CD4-positive, alpha-beta memory T cell (primary cell): ENCODE data around the gene SPAG16. TPM values are rescaled to one million over a fixed set of nuclear protein-coding genes. Genes with fewer than 3 reads are reported as not detected.

Experiments
- CTCF ChIA-PET: fragments of 350-600 bp; sonication (Branson Sonifier 250); formaldehyde crosslinking; loops from one replicate; lab custom pipeline; 2021; ENCODE audit warnings: inconsistent platforms; ENCODE audit not compliant: partially characterized antibody; lab: Charles Lee
- POLR2A ChIA-PET: fragments of 350-600 bp; sonication (Branson Sonifier 250); formaldehyde crosslinking; loops from one replicate; lab custom pipeline; 2021; ENCODE audit not compliant: partially characterized antibody; lab: Charles Lee
- DNase-seq, 5 donors: peaks; one replicate each; pipeline versions ENCODE4 v3.0.0 to v3.0.0-alpha.2; 2020 to 2022; ENCODE audit warnings: mixed read lengths in 1 of 5
- H3K27ac ChIP-seq: one replicate; pipeline ENCODE4 v1.7.0; 2013; ENCODE audit warnings: low read depth, low read length
- H3K27me3 ChIP-seq: 2 replicates; pipeline ENCODE4 v1.7.0; 2013; ENCODE audit warnings: mild to moderate bottlenecking, low read length, moderate library complexity; ENCODE audit not compliant: insufficient read depth
- H3K36me3 ChIP-seq: 2 replicates; pipeline ENCODE4 v1.7.0; 2013; ENCODE audit warnings: mild to moderate bottlenecking, low read length, moderate library complexity; ENCODE audit not compliant: insufficient read depth
- H3K4me1 ChIP-seq: 2 replicates; pipeline ENCODE4 v1.7.0; 2013; ENCODE audit warnings: mild to moderate bottlenecking, low read length, moderate library complexity; ENCODE audit not compliant: insufficient read depth
- H3K4me3 ChIP-seq, 2 donors: one replicate each; pipeline ENCODE4 v1.7.0; 2013; ENCODE audit warnings: low read length in 2 of 2, mild to moderate bottlenecking in 1 of 2
- H3K9me3 ChIP-seq, 2 donors: one replicate each; pipeline ENCODE4 v1.7.0; 2013; ENCODE audit warnings: low read length in 2 of 2, control low read depth in 1 of 2; ENCODE audit not compliant: control insufficient read depth in 1 of 2
- H3K27ac Mint-ChIP-seq, 7 donors: one replicate each; pipeline ENCODE4 v1.8.0; 2020 to 2021; ENCODE audit warnings: mixed read lengths in 7 of 7, mild to moderate bottlenecking in 6 of 7, inconsistent platforms in 3 of 7, moderate library complexity in 3 of 7
- H3K27me3 Mint-ChIP-seq, 2 donors: one replicate each; pipeline ENCODE4 v1.8.0; 2020 to 2021; ENCODE audit warnings: mixed read lengths in 2 of 2
- H3K36me3 Mint-ChIP-seq, 2 donors: one replicate each; pipeline ENCODE4 v1.8.0; 2020 to 2021; ENCODE audit warnings: mixed read lengths in 2 of 2, inconsistent platforms in 1 of 2, mild to moderate bottlenecking in 1 of 2
- H3K4me1 Mint-ChIP-seq, 4 donors: one replicate each; pipeline ENCODE4 v1.8.0; 2020 to 2021; ENCODE audit warnings: mixed read lengths in 4 of 4, mild to moderate bottlenecking in 1 of 4
- H3K4me3 Mint-ChIP-seq, 8 donors: one replicate each; pipeline ENCODE4 v1.8.0; 2020 to 2021; ENCODE audit warnings: mixed read lengths in 8 of 8, mild to moderate bottlenecking in 7 of 8, moderate library complexity in 6 of 8, inconsistent platforms in 3 of 8
- H3K9me3 Mint-ChIP-seq, 8 donors: one replicate each; pipeline ENCODE4 v1.8.0; 2020 to 2021; ENCODE audit warnings: mixed read lengths in 8 of 8, mild to moderate bottlenecking in 5 of 8, inconsistent platforms in 3 of 8, moderate library complexity in 1 of 8
- intact Hi-C: fragments of 100-400 bp; cut with micrococcal nuclease; formaldehyde crosslinking; loops from one replicate; pipeline ENCODE4 v1.15.1; 2023
- microRNA-seq: library from miRNA; unstranded; fragments of <30 nt; microRNA quantifications from one replicate; pipeline ENCODE4 v1.2.0, GENCODE V29; 2021; ENCODE audit warnings: borderline replicate concordance, borderline number of aligned reads, borderline microRNAs expressed, mixed read lengths
- polyA plus RNA-seq, 2 donors: library from polyadenylated mRNA; unstranded; fragments of 300-500 nt; fragmentation: Illumina TruSeq; gene quantifications; one replicate each; pipeline ENCODE4 v1.2.3, GENCODE V29; 2021
- total RNA-seq, 2 experiments: library from RNA; stranded (reverse); gene quantifications; one replicate each; pipeline ENCODE4 v1.2.3, GENCODE V29; 2021

SPAG16 gene
- total and polyA plus RNA-seq, 4 experiments from 2014 or later = 6.3 to 21.7 (median 11.2) TPM

DNA sequence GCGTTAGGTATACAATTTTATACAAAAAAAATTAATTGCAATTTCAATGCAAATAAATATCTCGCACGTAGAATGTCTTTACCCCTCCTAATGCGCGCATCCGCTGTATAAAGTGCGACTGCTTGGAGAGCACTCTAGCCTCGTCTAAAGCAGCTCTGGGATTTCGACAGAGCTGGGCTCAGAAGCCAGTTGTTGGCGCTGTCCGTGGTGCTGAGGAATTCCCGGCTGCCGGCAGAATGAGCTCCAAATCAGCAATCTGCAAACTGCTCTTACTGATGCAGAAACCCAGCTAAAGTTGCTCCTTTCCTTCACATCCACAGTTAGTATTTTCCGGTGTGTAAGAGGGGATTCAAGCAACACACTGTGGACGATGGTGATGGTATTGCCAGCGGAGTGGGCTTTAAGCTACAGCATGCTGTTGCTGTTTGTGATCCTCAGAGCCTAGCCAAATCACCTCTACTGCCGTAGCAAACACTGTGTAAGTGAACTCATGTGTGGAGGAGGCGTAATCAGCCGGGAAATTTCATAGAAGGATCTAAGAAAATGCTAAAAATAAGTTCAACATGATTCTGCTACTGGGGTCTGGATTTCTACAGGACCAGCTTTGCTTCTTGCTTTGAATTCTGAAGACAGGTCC, 1126.8 kb downstream of the SPAG16 start, which contains the start of gene VWC2L:
Gene VWC2L, plus strand, starts transcription at position 137 of the 637 bp plus-strand sequence. CDS start 3,140 bp downstream, outside the sequence.
- intact Hi-C loops = no loop called here
- H3K27ac Mint-ChIP-seq = no peak within 1 kb of the TSS
- peaks cover 0 to 3% (median under 1%) of the 10 kb centered on the region in 8 donors for H3K9me3 Mint-ChIP-seq
- H3K4me1 Mint-ChIP-seq = no peaks in the 10 kb centered on the region
- no peaks in the 10 kb centered on the region for H3K36me3 Mint-ChIP-seq
- CTCF ChIA-PET = no interaction called here
- no peak within 1 kb of the TSS for H3K27ac ChIP-seq
- H3K4me1 ChIP-seq = no peaks in the 10 kb centered on the region
- peak in 3 of 5 donors; percentile 5 to 35 (median 22) for DNase-seq
- POLR2A ChIA-PET = no interaction called here
- H3K27me3 ChIP-seq = no peaks in the 10 kb centered on the region
- H3K27me3 Mint-ChIP-seq = no peaks in the 10 kb centered on the region
- no peak within 1 kb of the TSS for H3K4me3 Mint-ChIP-seq
- no peaks in the 10 kb centered on the region for H3K9me3 ChIP-seq
- no peak within 1 kb of the TSS for H3K4me3 ChIP-seq
- H3K36me3 ChIP-seq = no peaks in the 10 kb centered on the region

DNA sequence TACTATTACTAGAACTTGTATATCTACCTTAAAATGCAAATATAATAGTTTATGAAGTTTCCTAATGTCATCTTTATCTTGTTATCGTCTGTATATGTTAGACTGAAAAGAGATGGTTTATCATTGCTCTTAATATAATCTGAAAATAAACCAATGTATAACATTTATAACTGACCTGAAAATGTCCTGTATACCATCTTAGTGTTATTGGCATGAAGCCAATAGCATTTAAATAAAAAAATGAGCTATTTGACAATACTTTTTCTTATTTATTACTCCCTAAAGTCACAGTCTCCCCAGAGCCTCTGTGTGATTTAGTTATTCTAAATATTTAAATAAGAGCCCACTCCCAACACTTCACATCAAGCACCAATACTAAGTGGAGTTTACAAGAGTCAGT, 1128.4 kb downstream of the SPAG16 start:
- intact Hi-C loops = no loop called here
- ChIA-PET CTCF (no interaction called here), POLR2A (no interaction called here)
- Mint-ChIP-seq H3K4me1 (no peaks in the 10 kb centered on the region), H3K4me3 (no peak overlapping the region), H3K9me3 (peaks cover 0 to 5% (median 2%) of the 10 kb centered on the region in 8 donors), H3K27ac (no peak overlapping the region), H3K36me3 (no peaks in the 10 kb centered on the region), H3K27me3 (no peaks in the 10 kb centered on the region)
- no peak overlapping the region for H3K4me3 ChIP-seq
- H3K27me3 ChIP-seq = no peaks in the 10 kb centered on the region
- H3K36me3 ChIP-seq = no peaks in the 10 kb centered on the region
- H3K9me3 ChIP-seq = no peaks in the 10 kb centered on the region
- no peak overlapping the region for H3K27ac ChIP-seq
- H3K4me1 ChIP-seq = no peaks in the 10 kb centered on the region
- no peak for DNase-seq

DNA sequence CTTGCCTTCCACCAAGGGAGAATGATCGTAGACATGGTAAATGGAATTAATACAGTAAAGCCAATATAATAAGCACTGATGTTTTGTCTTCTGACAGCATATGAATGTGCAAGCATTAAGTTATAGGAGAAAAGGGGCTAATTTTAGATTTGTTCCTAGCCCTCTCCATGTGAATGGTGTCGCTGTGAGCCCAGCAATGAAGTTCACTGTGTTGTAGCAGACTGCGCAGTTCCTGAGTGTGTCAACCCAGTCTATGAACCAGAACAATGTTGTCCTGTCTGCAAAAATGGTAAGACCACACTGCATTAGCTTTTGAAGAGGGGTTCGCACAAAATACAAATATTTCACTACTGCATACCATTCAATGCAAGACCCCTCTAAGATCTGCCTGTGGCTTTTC, 1152.2 kb downstream of the SPAG16 start:
- ChIA-PET CTCF (no interaction called here), POLR2A (no interaction called here)
- Histone ChIP-seq H3K27ac (no peak overlapping the region), H3K4me3 (no peak overlapping the region), H3K27me3 (no peaks in the 10 kb centered on the region), H3K4me1 (no peaks in the 10 kb centered on the region), H3K36me3 (no peaks in the 10 kb centered on the region), H3K9me3 (no peaks in the 10 kb centered on the region)
- Mint-ChIP-seq H3K4me1 (no peaks in the 10 kb centered on the region), H3K4me3 (no peak overlapping the region), H3K27me3 (no peaks in the 10 kb centered on the region), H3K9me3 (peaks cover 0 to 5% (median 0%) of the 10 kb centered on the region in 8 donors), H3K27ac (no peak overlapping the region), H3K36me3 (no peaks in the 10 kb centered on the region)
- no peak for DNase-seq
- intact Hi-C loops = no loop called here

DNA sequence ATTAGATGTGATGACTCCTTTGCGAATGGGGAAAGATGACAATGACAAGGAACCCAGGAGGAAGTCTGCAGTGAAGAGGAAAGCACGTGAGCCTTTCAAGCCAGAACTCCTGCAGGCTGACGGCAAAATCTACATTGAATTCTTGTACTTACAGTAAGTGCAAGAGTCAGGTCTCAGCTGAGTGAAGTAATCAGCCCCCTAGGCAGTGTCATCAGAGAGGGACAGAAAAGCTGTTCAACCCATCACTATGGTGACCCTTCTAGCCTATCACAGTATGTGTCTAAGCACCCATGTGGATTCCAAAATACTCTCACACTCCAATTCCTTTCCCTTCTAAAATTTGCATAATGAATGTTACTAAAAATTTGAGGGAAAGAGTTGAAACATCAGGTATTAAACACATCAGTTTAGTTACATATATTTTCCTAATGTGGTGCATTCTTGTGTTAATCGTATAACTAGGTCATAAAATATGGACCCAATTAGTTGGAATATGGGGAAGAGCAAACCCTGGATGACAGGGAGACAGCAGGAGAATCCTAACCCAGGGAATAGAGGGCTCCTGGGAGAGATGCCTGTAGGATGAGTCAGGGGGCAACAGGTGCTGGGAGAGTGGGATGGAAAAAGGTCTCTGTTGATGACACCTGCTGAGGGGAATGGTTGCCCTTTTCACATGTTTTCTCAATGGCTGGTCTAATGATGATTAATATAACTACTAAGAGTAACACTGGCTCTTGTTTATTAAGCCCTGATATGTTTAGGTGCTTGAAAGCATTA, 1166.0 kb downstream of the SPAG16 start:
- intact Hi-C loops = no loop called here
- ChIA-PET POLR2A (no interaction called here), CTCF (no interaction called here)
- no peaks in the 10 kb centered on the region for H3K4me1 Mint-ChIP-seq
- DNase-seq = no peak
- H3K36me3 ChIP-seq = no peaks in the 10 kb centered on the region
- no peak overlapping the region for H3K27ac ChIP-seq
- no peaks in the 10 kb centered on the region for H3K36me3 Mint-ChIP-seq
- H3K9me3 ChIP-seq = no peaks in the 10 kb centered on the region
- peaks cover 0 to 3% (median 0%) of the 10 kb centered on the region in 8 donors for H3K9me3 Mint-ChIP-seq
- H3K4me3 Mint-ChIP-seq = no peak overlapping the region
- H3K27me3 ChIP-seq = no peaks in the 10 kb centered on the region
- H3K4me1 ChIP-seq = no peaks in the 10 kb centered on the region
- H3K27ac Mint-ChIP-seq = no peak overlapping the region
- H3K27me3 Mint-ChIP-seq = no peaks in the 10 kb centered on the region
- no peak overlapping the region for H3K4me3 ChIP-seq

DNA sequence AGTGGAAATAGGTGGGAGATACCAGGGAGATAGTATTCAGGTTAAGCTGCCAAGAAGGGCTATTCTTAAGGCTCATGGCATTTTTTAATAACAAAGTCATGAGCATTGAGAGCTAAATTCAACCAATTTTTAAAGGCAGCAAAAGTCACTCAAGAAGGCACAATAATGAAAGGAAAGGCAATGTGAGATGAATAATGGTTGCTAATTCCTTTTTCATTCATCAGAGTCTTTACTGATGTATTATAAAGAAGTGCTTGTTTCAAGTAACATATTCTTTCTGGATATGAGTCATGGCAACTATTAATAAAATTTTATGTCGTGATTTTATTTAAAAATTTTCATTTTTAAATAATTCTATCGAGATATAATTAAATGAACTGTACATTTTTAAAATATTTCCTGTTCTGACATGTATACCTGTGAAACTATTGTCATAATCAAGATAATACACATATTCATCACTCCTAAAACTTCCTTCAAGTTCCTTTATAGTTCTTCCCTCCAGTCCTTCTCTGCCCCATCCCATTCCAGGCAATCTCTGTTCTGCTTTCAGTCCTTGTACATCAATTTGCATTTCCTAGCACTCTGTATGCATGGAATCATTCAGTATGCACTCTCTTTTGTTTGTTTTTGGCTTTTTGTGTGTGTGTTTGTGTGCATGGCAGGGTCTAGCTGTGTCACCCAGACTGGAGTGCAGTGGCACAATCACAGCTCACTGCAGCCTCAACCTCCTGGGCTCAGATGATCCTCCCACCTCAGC, 1167.4 kb downstream of the SPAG16 start:
- Histone ChIP-seq H3K4me3 (no peak overlapping the region), H3K9me3 (no peaks in the 10 kb centered on the region), H3K27me3 (no peaks in the 10 kb centered on the region), H3K36me3 (no peaks in the 10 kb centered on the region), H3K4me1 (no peaks in the 10 kb centered on the region), H3K27ac (no peak overlapping the region)
- DNase-seq = no peak
- no peak overlapping the region for H3K27ac Mint-ChIP-seq
- intact Hi-C loops = no loop called here
- H3K27me3 Mint-ChIP-seq = no peaks in the 10 kb centered on the region
- H3K4me3 Mint-ChIP-seq = no peak overlapping the region
- POLR2A ChIA-PET = no interaction called here
- CTCF ChIA-PET = no interaction called here
- peaks cover 0 to 4% (median under 1%) of the 10 kb centered on the region in 8 donors for H3K9me3 Mint-ChIP-seq
- H3K4me1 Mint-ChIP-seq = no peaks in the 10 kb centered on the region
- no peaks in the 10 kb centered on the region for H3K36me3 Mint-ChIP-seq

Small RNAs within 50 kb of the gene (microRNA-seq; reads per million reads assigned to microRNA genes)
- not detected for gene MIR4438

Other genes with a start within 250 kb of the SPAG16 start
- 10 to 100 TPM; 13.2 to 15.0 TPM for gene IKZF2, start 132.9 kb upstream of the SPAG16 start, total RNA-seq
- gene IKZF2, start 132.9 kb upstream of the SPAG16 start, polyA plus RNA-seq = under 1 TPM; 0.14 to 0.67 TPM